ENCODE results near the gene DNAJC30.

GRCh38 chr7:73719806-73720169 is 36.5 kb upstream of the DNAJC30 start:
- TF ChIP-seq CTCF (IDR thresholded peaks at IDR 0.05; ENCODE audit: low read depth, low read length, poor library complexity, severe bottlenecking) (no peak), EZH2phosphoT487 (IDR thresholded peaks at IDR 0.05; ENCODE audit: borderline replicate concordance, low read length) (no peak)

All from DOHH2 (cell line).